ENCODE results near the gene ANKRD13A.

DNA sequence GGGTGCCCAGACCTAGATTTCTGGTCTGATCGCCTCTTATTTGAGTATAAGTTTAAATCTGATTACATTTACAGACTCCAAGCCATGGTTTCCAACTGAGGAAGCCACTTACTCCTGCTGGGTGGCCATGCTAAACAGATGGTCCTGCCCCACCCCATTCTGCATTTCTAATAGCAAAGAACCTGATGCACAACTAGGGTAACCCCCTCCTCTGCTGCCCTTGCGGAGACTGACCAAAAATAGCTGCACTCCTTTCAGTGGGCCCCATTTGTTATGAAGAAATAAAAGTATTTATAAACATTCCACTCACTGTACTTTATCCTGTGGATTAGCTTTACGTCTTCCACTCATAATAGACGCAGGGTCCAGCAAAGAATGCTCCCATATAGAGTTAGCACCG, 9.8 kb upstream of the ANKRD13A start:
- TF ChIP-seq, protein P1, sequence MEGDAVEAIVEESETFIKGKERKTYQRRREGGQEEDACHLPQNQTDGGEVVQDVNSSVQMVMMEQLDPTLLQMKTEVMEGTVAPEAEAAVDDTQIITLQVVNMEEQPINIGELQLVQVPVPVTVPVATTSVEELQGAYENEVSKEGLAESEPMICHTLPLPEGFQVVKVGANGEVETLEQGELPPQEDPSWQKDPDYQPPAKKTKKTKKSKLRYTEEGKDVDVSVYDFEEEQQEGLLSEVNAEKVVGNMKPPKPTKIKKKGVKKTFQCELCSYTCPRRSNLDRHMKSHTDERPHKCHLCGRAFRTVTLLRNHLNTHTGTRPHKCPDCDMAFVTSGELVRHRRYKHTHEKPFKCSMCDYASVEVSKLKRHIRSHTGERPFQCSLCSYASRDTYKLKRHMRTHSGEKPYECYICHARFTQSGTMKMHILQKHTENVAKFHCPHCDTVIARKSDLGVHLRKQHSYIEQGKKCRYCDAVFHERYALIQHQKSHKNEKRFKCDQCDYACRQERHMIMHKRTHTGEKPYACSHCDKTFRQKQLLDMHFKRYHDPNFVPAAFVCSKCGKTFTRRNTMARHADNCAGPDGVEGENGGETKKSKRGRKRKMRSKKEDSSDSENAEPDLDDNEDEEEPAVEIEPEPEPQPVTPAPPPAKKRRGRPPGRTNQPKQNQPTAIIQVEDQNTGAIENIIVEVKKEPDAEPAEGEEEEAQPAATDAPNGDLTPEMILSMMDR (IDR thresholded peaks at IDR 0.05): no peak
- no peak for TF ChIP-seq POLR2A (IDR thresholded peaks at IDR 0.05)

Data from stomach (tissue), 4 donors.